ENCODE data around the gene PCDHB16.
A peak's percentile ranks its signal among the peaks of the same experiment; 100 is the strongest.
"Not testable (repeated sequence)": the region's sequence is repeated elsewhere in the genome, so short reads cannot be mapped to it uniquely, and the experiment has no call there.

PCDHB16 gene

DNA sequence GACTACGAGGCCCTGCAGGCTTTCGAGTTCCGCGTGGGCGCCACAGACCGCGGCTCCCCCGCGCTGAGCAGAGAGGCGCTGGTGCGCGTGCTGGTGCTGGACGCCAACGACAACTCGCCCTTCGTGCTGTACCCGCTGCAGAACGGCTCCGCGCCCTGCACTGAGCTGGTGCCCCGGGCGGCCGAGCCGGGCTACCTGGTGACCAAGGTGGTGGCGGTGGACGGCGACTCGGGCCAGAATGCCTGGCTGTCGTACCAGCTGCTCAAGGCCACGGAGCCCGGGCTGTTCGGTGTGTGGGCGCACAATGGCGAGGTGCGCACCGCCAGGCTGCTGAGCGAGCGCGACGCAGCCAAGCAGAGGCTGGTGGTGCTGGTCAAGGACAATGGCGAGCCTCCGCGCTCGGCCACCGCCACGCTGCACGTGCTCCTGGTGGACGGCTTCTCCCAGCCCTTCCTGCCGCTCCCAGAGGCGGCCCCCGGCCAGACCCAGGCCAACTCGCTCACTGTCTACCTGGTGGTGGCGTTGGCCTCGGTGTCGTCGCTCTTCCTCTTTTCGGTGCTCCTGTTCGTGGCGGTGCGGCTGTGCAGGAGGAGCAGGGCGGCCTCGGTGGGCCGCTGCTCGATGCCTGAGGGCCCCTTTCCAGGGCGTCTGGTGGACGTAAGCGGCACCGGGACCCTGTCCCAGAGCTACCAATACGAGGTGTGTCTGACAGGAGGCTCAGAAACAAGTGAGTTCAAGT, 2.1 kb downstream of the PCDHB16 start:
- not testable (repeated sequence) for DNase-seq (ENCODE audit: low read depth in 3 of 3)

DNA sequence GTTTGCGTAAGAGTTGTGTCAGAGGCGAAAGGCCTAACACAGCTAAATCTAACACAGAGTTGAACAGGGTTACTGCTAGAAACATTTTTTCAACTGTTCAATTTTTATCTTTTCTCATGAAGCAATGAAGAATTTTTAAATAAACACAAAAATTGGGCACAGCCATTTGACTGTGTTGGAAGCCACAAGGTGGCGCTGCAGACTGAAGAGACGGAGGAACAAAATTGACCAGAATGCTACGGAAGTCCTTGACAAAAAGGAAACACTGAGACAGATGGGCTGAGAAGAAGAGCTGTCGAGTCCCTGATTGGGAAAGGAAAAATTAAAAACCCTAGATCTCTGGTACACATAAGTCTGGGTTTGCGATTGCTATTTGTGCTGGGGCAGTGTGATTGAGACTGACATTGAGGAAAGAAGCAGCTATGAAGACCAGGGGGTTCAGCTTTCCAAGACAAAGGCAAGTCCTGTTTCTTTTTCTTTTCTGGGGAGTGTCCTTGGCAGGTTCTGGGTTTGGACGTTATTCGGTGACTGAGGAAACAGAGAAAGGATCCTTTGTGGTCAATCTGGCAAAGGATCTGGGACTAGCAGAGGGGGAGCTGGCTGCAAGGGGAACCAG, 4.8 kb downstream of the PCDHB16 start, which contains the start of gene PCDHB9:
TSS of gene PCDHB9 (plus strand) at position 265 of the 616 bp plus-strand sequence. CDS start at position 423, 158 bp downstream.
- DNase-seq (ENCODE audit: low read depth in 3 of 3) = peak in 1 of 3 experiments; percentile 14

DNA sequence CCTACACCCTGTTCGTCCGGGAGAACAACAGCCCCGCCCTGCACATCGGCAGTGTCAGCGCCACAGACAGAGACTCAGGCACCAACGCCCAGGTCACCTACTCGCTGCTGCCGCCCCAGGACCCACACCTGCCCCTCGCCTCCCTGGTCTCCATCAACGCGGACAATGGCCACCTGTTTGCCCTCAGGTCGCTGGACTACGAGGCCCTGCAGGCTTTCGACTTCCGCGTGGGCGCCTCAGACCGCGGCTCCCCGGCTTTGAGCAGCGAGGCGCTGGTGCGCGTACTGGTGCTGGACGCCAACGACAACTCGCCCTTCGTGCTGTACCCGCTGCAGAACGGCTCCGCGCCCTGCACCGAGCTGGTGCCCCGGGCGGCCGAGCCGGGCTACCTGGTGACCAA, 6.5 kb downstream of the PCDHB16 start:
- DNase-seq (ENCODE audit: low read depth in 3 of 3) = not testable (repeated sequence)

DNA sequence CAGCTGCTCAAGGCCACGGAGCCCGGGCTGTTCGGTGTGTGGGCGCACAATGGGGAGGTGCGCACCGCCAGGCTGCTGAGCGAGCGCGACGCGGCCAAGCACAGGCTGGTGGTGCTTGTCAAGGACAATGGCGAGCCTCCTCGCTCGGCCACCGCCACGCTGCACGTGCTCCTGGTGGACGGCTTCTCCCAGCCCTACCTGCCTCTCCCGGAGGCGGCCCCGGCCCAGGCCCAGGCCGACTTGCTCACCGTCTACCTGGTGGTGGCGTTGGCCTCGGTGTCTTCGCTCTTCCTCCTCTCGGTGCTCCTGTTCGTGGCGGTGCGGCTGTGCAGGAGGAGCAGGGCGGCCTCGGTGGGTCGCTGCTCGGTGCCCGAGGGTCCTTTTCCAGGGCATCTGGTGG, 6.9 kb downstream of the PCDHB16 start:
- DNase-seq (ENCODE audit: low read depth in 3 of 3) = not testable (repeated sequence)

DNA sequence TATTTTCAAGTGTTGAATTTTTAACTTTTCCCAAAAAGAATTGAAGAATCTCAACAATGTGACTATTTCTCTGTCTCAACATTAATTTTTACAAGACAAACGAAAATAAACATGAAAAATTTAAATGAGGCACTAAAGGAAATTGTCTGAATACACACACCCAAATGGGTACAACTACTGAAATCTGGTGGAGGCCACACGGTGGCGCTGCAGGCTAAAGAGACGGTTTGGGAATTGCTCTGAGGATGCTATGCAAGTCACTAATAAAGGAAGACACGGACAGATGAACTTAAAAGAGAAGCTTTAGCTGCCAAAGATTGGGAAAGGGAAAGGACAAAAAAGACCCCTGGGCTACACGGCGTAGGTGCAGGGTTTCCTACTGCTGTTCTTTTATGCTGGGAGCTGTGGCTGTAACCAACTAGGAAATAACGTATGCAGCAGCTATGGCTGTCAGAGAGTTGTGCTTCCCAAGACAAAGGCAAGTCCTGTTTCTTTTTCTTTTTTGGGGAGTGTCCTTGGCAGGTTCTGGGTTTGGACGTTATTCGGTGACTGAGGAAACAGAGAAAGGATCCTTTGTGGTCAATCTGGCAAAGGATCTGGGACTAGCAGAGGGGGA, 10.0 kb downstream of the PCDHB16 start, which contains the start of gene PCDHB10:
TSS of gene PCDHB10 (plus strand) at position 244 of the 616 bp plus-strand sequence. CDS start at position 444, 200 bp downstream.
- peak in 1 of 3 experiments; percentile 21 for DNase-seq (ENCODE audit: low read depth in 3 of 3)

DNA sequence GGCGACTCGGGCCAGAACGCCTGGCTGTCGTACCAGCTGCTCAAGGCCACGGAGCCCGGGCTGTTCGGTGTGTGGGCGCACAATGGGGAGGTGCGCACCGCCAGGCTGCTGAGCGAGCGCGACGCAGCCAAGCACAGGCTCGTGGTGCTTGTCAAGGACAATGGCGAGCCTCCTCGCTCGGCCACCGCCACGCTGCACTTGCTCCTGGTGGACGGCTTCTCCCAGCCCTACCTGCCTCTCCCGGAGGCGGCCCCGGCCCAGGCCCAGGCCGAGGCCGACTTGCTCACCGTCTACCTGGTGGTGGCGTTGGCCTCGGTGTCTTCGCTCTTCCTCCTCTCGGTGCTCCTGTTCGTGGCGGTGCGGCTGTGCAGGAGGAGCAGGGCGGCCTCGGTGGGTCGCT, 12.1 kb downstream of the PCDHB16 start:
- not testable (repeated sequence) for DNase-seq (ENCODE audit: low read depth in 3 of 3)

DNA sequence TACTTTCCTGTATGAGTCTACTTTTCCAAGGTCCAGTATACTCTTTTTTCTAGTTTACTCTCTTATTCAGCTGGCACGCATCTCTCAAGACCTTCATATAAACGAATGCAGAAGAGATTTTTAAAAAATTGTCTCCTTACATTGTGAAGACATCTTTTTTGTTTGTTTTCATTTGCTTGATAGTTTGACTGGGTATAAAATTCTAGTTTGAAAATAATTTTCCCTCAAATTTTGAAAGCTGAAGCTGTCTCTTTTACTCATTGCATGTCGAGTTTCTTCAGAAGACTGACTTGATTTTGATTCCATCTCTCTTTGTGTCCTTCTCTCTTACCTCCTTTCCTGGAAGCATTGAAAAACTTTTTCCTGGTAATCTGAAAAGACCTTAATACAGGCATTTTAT, 14.2 kb downstream of the PCDHB16 start:
- DNase-seq (ENCODE audit: low read depth in 3 of 3) = no peak

DNA sequence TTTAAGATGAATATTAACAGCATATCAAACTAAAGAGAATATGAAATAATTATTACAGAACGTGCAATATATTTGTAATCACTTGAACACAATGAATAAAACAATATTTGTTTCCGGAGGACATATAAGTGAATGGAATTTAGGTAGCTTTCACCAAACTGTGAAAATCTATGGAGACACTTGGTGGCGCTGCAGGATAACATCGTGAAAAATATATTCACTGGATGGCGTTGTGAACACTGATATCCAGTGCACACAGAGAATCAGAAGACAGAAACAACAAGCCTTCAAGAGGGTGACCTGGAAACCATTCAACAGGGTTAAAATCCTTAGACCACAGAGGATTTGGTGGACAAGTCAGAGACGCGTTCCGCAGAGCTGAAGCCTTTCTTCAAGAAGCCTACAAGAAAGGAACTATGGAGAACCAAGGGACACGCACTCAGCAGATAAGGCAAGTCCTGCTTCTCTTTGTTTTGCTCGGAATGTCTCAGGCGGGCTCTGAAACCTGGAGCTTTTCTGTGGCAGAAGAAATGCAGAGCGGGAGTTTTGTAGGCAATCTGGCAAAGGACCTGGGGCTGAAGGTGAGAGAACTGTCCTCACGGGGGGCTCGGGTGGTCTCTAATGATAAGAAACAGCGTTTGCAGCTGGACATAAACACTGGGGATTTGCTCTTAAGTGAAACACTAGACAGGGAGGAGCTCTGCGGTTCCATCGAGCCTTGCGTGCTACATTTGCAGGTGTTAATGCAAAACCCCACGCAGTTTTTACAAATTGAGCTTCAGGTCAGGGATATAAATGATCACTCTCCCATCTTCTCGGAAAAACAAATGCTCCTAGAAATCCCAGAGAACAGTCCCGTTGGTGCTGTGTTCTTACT, 17.4 kb downstream of the PCDHB16 start, which contains the start of gene PCDHB11:
TSS of gene PCDHB11 (plus strand) at position 269 of the 877 bp plus-strand sequence. CDS start at position 417, 148 bp downstream.
- no peak for DNase-seq (ENCODE audit: low read depth in 3 of 3)

DNA sequence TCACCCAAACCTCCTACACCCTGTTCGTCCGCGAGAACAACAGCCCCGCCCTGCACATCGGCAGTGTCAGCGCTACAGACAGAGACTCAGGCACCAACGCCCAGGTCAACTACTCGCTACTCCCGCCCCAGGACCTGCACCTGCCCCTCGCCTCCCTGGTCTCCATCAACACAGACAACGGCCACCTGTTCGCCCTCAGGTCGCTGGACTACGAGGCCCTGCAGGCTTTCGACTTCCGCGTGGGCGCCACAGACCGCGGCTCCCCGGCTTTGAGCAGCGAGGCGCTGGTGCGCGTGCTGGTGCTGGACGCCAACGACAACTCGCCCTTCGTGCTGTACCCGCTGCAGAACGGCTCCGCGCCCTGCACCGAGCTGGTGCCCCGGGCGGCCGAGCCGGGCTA, 18.9 kb downstream of the PCDHB16 start:
- not testable (repeated sequence) for DNase-seq (ENCODE audit: low read depth in 3 of 3)

DNA sequence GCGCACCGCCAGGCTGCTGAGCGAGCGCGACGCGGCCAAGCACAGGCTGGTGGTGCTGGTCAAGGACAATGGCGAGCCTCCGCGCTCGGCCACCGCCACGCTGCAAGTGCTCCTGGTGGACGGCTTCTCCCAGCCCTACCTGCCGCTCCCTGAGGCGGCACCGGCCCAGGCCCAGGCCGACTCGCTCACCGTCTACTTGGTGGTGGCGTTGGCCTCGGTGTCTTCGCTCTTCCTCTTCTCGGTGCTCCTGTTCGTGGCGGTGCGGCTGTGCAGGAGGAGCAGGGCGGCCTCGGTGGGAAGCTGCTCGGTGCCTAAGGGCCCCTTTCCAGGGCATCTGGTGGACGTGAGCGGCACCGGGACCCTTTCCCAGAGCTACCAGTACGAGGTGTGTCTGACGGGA, 19.5 kb downstream of the PCDHB16 start:
- DNase-seq (ENCODE audit: low read depth in 3 of 3) = not testable (repeated sequence)

DNA sequence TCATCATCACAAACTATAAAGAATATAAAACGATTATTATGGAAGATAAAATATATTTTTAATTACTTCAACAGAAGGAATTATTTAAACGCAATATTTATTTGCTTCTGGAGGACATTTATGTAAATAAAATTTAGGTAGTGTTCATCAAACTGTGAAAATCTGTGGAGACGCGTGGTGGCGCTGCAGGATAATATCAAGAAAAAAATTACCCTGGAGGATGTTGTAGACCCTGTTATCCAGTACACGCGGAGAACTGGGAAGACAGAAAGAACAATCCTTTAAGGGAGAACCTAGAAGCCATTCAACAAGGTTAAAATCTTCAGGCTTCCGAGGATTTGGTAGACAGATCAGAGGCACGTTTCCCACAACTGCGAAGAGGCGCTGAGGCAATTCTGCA, 26.3 kb downstream of the PCDHB16 start, which contains the start of gene PCDHB12:
TSS of gene PCDHB12 (plus strand) at position 242 of the 400 bp plus-strand sequence. CDS start 189 bp downstream, outside the sequence.
- DNase-seq (ENCODE audit: low read depth in 3 of 3) = no peak

DNA sequence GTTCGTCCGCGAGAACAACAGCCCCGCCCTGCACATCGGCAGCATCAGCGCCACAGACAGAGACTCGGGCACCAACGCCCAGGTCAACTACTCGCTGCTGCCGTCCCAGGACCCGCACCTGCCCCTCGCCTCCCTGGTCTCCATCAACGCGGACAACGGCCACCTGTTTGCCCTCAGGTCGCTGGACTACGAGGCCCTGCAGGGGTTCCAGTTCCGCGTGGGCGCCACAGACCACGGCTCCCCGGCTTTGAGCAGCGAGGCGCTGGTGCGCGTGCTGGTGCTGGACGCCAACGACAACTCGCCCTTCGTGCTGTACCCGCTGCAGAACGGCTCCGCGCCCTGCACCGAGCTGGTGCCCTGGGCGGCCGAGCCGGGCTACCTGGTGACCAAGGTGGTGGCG, 28.1 kb downstream of the PCDHB16 start:
- not testable (repeated sequence) for DNase-seq (ENCODE audit: low read depth in 3 of 3)

DNA sequence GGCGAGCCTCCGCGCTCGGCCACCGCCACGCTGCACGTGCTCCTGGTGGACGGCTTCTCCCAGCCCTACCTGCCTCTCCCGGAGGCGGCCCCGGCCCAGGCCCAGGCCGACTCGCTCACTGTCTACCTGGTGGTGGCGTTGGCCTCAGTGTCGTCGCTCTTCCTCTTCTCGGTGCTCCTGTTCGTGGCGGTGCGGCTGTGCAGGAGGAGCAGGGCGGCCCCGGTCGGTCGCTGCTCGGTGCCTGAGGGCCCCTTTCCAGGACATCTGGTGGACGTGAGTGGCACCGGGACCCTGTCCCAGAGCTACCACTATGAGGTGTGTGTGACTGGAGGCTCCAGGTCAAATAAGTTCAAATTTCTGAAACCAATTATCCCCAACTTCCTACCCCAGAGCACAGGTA, 28.7 kb downstream of the PCDHB16 start:
- DNase-seq (ENCODE audit: low read depth in 3 of 3) = not testable (repeated sequence)

DNA sequence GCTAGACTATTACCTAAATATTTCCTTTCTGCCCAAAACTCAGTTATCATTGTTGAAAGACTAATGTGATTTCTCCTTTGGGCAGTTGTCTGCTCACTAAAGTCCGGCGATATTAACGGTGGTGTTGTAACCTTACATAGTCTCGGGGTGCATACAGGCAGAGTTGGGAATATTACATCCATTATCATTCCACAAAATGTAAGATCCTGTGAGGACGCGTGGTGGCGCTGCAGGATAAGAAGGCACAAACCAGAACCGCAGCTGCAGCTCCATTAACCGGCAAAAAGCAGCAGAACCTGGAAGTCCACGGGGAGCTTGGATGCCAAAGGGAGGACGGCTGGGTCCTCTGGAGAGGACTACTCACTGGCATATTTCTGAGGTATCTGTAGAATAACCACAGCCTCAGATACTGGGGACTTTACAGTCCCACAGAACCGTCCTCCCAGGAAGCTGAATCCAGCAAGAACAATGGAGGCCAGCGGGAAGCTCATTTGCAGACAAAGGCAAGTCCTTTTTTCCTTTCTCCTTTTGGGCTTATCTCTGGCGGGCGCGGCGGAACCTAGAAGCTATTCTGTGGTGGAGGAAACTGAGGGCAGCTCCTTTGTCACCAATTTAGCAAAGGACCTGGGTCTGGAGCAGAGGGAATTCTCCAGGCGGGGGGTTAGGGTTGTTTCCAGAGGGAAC, 31.6 kb downstream of the PCDHB16 start, which contains the start of gene PCDHB13:
TSS of gene PCDHB13 (plus strand) at position 264 of the 684 bp plus-strand sequence. CDS start at position 469, 205 bp downstream.
- DNase-seq (ENCODE audit: low read depth in 3 of 3) = peak in 1 of 3 experiments; percentile 16

DNA sequence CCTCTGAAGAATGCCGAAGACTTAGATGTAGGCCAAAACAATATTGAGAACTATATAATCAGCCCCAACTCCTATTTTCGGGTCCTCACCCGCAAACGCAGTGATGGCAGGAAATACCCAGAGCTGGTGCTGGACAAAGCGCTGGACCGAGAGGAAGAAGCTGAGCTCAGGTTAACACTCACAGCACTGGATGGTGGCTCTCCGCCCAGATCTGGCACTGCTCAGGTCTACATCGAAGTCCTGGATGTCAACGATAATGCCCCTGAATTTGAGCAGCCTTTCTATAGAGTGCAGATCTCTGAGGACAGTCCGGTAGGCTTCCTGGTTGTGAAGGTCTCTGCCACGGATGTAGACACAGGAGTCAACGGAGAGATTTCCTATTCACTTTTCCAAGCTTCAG, 32.4 kb downstream of the PCDHB16 start:
- not testable (repeated sequence) for DNase-seq (ENCODE audit: low read depth in 3 of 3)

DNA sequence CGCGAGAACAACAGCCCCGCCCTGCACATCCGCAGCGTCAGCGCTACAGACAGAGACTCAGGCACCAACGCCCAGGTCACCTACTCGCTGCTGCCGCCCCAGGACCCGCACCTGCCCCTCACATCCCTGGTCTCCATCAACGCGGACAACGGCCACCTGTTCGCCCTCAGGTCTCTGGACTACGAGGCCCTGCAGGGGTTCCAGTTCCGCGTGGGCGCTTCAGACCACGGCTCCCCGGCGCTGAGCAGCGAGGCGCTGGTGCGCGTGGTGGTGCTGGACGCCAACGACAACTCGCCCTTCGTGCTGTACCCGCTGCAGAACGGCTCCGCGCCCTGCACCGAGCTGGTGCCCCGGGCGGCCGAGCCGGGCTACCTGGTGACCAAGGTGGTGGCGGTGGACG, 33.3 kb downstream of the PCDHB16 start:
- not testable (repeated sequence) for DNase-seq (ENCODE audit: low read depth in 3 of 3)

DNA sequence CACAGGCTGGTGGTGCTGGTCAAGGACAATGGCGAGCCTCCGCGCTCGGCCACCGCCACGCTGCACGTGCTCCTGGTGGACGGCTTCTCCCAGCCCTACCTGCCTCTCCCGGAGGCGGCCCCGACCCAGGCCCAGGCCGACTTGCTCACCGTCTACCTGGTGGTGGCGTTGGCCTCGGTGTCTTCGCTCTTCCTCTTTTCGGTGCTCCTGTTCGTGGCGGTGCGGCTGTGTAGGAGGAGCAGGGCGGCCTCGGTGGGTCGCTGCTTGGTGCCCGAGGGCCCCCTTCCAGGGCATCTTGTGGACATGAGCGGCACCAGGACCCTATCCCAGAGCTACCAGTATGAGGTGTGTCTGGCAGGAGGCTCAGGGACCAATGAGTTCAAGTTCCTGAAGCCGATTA, 33.8 kb downstream of the PCDHB16 start:
- DNase-seq (ENCODE audit: low read depth in 3 of 3) = not testable (repeated sequence)

DNA sequence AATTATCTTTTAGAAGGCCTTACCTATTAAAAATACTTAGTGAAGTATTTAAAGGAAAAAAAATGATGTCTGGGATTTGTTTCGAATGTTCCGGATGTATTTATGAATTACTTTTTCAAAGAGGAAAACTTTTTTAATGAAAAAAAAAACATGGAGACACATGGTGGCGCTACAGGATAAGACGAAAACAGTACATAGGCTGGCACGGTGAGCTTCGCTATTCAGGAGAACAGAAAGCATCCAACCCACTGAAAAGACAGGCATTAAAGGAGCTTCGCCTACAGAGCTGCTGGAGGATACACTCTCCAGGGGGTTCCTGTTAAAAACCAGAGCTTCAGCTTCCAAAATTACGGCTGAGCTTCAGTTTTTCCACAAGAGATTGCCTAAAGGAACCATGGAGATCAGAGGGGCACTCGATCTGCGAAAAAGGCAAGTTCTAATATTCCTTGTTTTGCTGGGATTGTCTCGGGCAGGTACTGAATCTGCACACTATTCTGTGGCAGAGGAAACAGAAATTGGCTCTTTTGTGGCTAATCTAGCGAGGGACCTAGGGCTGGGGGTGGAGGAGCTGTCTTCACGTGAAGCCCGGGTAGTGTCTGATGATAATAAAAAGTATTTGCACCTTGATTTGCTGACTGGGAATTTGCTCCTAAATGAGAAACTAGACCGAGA, 41.1 kb downstream of the PCDHB16 start, which contains the start of gene PCDHB14:
TSS of gene PCDHB14 (plus strand) at position 232 of the 672 bp plus-strand sequence. CDS start at position 395, 163 bp downstream.
- no peak for DNase-seq (ENCODE audit: low read depth in 3 of 3)

DNA sequence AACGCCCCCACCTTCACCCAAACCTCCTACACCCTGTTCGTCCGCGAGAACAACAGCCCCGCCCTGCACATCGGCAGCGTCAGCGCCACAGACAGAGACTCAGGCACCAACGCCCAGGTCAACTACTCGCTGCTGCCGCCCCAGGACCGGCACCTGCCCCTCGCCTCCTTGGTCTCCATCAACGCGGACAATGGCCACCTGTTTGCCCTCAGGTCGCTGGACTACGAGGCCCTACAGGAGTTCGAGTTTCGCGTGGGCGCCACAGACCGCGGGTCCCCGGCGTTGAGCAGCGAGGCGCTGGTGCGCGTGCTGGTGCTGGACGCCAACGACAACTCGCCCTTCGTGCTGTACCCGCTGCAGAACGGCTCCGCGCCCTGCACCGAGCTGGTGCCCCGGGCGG, 42.7 kb downstream of the PCDHB16 start:
- not testable (repeated sequence) for DNase-seq (ENCODE audit: low read depth in 3 of 3)

DNA sequence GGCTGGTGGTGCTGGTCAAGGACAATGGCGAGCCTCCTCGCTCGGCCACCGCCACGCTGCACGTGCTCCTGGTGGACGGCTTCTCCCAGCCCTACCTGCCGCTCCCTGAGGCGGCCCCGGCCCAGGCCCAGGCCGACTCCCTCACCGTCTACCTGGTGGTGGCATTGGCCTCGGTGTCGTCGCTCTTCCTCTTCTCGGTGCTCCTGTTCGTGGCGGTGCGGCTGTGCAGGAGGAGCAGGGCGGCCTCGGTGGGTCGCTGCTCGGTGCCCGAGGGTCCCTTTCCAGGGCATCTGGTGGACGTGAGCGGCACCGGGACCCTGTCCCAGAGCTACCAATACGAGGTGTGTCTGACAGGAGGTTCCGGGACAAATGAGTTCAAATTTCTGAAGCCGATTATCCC, 43.2 kb downstream of the PCDHB16 start:
- not testable (repeated sequence) for DNase-seq (ENCODE audit: low read depth in 3 of 3)

Measured in stimulated activated CD4-positive, alpha-beta T cell treated with anti-CD3 and anti-CD28 coated beads, TNF-alpha, amount 100 ng/mL, for 24 hours (primary cell).